NCI-H2107 treated with DMSO at 0.1 percent for 48 hours (cell line): ENCODE data around the gene ABCC5.
"Not testable (repeated sequence)": the region's sequence is repeated elsewhere in the genome, so short reads cannot be mapped to it uniquely, and the experiment has no call there.

Experiments
- DNase-seq: peaks from one replicate; lab custom pipeline; 2025; ENCODE audit not compliant: unreplicated experiment; lab: John Stamatoyannopoulos, UW

Gene ABCC5

DNA sequence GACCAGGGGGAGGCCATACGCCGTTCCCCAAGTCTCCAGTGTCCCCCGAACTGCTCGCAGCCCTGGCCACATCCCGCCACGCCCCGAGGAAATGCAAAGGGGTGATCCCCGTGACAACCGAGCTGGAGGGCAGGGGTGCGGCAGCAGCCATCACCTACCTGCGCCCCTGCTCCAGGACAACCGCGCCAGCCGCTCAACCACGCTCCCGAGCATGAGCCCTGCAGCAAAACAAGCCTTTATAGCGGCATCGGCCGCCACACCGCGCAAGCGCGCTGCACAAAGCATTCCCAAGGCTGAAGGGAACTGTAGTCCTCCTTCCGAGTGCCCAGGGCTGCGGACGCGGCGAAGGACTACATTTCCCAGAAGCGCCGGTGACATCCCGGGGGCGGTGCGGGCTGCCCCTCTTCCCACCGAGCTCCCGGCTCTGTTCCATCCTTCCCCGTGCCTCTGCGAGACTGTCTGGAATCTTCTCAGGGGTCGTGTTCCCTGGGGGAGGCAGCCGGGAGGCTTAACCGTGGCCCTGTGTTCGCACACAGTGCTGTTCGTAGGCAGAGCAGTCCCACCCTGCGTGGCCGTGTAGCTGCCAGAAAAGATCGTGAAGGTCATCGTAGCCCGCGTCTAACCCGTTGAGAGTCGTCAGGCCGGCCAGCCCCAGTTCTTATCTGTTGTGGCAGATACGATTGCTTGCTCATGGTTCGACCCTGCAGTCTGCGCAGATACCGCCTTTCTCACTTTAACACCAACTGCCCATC, at the start of gene ABCC5:
Gene ABCC5, minus strand, starts transcription at position 213 of the 752 bp plus-strand sequence. CDS start 3,492 bp downstream, outside the sequence.
- peak; percentile 99 for DNase-seq

DNA sequence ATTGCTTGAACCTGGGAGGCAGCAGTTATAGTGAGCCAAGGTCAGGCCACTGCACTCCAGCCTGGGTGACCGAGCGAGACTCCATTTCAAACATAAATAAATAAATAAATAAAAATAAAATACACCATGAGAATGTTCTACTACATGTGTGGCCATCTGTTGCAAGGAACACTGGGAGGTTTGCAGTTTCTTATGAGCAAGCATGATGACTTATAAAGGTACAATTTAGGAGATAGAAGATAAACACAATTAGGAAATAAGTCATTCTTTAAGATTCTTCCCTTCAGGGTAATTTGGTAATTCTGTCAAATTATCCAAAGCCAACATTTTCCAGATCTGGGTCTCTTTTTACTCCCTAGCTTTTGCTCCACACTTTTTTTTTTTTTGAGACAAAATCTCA, 48.5 kb upstream of the ABCC5 start:
- DNase-seq: no peak

DNA sequence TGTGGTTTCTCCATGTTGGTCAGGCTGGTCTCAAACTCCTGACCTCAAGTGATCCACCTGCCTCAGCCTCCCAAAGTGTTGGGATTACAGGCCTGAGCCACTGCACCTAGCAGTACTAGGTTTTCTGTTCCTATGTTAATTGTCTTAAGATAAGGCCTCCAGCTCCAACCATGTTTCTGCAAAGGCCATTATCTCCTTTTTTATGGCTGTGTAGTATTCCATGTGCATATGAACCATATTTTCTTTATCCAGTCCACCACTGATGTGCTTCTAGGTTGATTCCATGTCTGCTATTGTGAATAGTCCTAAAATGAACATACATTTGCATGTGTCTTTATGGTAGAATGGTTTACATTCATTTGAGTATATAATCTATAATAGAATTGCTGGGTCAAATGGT, 45.0 kb upstream of the ABCC5 start:
- no peak for DNase-seq

DNA sequence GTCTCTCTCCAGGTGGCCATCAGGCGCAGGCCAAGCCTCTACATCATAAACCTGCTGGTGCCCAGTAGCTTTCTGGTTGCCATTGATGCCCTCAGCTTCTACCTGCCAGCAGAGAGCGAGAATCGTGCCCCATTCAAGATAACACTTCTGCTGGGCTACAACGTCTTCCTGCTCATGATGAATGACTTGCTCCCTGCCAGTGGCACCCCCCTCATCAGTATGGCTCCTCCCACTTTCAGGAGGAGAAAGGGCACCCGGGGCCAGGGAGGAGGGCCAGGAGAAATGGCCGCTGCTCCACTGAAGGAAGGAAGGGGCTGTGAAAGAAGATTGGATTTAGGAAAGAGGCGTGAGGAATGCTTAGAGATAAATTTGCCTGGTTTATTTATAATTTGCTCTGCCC, 41.7 kb upstream of the ABCC5 start:
- no peak for DNase-seq

DNA sequence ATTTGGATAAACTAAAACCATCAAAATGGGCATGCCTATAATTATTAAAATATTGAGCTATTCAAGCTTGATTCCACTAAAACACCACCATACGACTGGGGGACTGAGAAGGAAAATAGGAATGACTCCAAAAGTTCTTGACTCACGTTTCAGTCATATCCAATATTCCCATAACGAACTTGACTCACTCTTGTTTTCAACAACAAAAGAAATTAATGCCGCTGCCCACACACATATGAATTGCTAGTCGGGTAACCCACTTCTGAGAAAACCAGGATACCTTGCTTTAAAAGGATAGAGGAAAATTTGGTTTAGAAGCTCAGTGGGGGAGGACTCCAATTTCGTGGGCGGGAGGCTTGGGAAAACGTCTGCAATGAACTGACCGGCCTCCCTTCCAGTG, 40.3 kb upstream of the ABCC5 start:
- no peak for DNase-seq

DNA sequence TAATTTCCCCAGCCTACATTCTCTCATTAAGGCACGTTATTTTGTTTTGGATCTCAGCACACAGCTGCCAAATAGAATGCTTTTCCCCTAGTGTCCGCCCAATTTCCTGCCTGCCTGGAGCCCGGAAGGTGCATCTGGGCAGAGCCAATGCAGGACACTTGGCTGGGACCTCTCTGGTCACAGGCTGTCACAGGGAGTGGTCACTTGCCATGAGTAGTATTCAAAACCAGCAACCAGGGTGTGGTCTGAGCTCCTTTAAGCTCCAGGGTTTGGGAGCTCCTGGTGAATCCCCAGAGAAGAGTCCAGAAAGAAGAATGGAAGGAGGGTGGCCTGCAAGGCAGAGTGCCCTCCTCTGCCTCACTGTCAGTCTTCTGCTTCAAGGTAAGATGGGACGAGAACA, 35.1 kb upstream of the ABCC5 start, which contains the start of gene HTR3C:
Gene HTR3C, plus strand, starts transcription at position 281 of the 400 bp plus-strand sequence. Its CDS starts 34 bp downstream, at position 315.
- no peak for DNase-seq

DNA sequence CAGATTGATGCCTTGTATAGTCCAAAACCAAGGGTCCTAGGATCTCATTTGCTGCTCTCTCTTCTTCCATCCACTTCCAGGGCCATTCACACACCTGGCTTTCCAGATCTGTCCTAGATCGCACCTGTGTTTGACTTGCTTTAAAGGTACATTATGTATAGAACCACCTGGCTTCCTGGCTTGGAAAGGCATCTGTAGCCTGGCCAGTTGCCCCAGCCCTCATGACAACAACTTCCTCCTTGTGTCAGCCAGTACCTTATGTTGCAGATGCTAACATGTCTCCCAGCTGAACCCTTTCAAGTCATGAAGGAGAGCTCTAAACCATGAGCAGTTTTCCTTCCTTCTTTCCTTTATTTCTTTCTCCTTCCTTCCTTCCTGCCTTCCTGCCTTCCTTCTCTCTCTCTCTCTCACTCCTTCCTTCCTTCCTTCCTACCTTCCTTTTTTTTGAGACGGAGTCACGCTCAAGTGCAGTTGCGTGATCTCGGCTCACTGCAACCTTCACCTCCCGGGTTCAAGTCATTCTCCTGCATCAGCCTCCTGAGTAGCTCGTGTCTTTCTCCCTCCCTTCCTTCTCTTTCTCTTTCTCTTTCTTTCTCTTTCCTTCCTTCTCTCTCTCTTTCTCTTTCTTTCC, 32.6 kb upstream of the ABCC5 start:
- DNase-seq: peak; percentile 85

DNA sequence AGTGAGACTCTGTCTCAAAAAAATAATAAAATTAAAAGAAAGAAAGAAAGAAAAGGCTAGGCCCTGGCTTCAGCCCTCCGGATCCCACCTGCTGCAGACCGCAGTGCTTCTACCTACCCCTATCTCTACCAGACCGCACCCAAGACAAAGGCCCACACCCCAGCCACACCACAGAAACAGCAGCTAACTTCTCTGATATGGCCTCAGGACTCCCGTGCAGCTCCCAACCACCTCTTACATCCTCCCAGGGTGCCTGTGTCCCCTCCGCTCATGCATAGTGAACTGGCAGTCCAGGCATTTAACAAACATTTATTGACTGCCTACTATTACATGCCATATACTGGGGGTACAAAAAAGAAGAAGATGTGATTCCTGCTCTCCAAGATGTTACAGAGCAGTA, 28.3 kb upstream of the ABCC5 start:
- no peak for DNase-seq

DNA sequence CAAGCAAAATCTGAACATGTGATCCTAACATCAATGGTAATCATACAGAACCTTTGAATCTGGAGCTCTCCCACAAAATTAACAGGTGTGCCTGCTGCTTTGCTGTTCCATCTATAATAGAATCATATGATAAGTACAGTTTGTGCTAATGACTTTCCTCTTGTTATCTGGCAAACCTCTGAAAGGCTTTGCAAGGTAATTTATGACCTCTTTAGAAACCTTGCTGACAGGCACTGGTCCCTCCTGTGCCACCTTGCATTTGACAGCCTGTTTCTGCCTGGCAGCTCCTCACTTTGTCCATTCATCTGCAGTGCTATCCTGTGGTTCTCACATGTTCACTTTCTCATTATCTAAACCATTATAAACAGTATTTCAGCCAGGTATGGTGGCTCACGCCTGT, 24.9 kb upstream of the ABCC5 start:
- DNase-seq: peak; percentile 95

DNA sequence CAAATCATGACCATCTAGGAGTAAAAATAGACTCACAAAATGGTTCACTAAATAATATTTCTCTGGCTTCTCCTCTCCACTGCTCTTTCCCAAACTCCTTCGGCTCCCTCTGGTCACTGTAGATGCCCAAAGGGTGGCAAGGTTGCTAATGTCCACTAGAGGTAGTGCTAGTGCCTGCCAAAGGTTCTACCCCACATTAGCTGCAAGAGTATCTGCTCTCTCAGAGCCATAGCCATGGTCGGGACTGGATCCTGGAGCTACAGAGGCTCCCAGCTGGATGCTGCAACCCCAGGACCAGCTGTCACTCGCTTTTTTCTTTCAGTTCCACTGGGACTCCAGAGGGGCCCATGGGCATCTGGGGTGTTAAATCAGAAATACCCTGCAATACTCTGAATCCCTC, 22.3 kb upstream of the ABCC5 start:
- DNase-seq: peak; percentile 40

DNA sequence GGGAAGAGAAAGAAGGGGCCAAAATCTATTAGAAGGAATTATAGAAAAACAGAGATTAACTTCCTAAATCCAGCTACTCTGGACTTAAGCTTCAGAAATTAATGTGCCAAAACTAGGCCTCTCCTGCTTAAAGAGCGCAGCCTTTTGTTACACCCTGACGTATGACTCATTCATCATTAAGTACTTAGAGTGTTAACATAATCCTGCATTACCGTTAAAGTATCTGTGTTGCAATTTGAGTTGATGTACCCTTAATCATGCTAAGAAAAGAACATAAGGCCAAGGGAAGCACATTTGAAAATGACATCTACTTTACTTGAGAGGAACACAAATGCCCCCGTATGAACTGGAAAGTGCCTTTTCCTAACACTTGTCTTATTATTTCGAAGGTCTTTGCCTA, 21.7 kb upstream of the ABCC5 start:
- peak; percentile 93 for DNase-seq

DNA sequence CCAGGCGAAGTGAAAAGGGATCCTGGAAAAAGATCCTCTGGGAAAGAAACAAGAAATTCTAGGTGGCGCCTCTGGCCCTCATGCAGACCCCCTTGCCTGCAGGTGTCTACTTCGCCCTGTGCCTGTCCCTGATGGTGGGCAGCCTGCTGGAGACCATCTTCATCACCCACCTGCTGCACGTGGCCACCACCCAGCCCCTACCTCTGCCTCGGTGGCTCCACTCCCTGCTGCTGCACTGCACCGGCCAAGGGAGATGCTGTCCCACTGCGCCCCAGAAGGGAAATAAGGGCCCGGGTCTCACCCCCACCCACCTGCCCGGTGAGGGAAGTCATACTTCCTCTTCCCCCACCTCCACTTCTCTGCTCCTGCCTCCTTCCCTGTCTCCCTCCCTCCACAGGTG, 20.6 kb upstream of the ABCC5 start:
- not testable (repeated sequence) for DNase-seq

DNA sequence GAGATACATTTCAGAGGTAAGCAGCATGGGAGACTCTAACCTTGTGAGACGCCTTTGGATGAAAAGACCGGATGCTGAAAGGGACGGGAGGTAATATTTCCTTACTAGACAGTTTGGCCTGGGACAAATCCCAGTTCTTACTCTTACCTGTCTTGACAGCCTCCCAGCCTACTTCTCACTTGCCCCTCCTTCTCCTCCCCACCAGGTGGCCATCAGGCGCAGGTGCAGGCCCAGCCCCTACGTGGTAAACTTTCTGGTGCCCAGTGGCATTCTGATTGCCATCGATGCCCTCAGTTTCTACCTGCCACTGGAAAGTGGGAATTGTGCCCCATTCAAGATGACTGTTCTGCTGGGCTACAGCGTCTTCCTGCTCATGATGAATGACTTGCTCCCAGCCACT, 20.1 kb upstream of the ABCC5 start:
- DNase-seq: no peak

DNA sequence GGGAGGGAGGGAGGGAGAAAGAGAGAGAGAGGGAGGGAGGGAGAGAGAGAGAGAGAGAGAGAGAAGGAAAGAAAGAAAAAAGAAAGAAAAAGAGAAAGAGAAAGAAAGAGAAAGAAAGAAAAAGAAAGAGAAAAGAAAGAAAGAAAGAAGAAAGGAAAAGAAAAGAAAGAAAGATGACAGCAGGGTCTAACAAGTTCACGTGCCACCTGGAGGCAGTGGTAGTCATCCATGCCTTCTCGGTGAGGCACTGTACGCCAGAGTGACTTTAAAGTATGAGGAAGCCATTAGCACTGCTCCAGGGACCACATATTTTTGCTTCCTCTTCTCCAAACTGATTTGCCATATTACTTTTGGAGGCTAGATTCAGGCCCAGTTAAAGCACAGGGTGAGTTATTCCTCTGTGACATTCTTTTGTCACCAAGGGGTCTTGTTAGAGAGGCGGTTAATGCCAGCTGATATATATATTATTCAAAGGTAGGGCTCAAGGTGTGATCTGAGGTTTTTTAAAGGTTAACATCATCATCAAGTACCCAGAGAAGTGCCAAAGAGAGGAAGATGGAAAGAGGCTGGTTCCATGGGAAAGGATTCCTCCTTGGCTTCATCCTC, 13.6 kb upstream of the ABCC5 start, which contains the start of gene HTR3D:
Gene HTR3D, plus strand, starts transcription at position 556 of the 606 bp plus-strand sequence. Its CDS starts 0 bp downstream, at position 556.
- DNase-seq: no peak

DNA sequence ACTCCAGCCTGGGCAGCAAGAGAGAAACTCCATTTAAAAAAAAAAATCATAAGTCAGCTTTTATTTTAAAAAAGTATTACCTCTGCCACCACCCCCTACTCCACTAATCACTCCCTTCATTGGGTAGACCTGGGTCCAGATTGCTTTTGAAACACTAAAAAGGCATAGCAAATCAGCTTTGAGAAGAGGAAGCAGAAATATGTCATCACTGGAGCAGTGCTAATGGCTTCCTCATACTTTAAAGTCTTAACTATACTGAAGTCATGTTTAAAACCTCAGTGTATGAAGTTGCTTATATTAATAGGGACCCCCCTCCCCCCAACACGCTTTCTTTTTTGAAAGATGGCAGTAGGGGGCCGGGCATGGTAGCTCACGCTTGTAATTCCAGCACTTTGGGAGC, 12.9 kb upstream of the ABCC5 start:
- no peak for DNase-seq

DNA sequence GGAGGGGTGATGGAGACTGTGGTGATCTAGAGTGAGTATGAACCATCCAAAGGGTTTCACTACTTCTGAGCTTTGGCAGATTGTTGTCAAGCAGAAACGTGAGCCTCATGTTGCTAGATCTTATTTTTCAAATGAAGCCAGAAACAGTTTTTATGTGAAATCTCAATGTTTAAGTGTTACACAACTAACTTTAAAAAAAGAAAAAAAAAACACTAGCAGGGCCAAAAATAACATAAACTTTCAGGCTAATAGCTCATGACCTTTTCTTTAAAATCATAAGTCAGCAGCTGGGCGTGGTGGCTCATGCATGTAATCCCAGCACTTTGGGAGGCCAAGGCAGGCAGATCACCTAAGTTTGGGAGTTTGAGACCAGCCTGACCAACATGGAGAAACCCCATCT, 11.8 kb upstream of the ABCC5 start:
- DNase-seq: no peak

DNA sequence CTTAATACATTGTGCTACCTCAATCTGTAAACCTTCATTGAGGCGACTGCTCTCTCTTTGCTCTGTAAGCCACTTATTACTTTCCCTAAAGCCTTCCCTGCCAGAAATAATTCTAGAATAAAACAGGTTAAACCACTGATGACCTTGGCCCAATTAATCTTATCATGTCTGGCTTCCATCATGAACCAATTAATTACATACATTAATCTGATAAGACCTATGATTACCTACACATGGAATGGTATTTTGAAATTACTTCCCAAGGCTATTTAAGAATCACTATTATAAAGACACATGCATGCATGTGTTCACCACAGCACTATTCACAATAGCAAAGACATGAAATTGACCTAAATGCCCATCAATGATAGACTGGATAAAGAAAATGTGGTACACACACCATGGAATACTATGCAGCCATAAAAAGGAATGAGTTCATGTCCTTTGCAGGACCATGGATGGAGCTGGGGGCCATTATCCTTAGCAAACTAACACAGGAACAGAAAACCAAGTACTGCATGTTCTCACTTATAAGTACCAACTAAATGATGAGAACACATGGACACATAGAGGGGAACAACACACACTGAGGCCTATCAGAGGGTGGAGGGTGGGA, 10.7 kb upstream of the ABCC5 start:
- DNase-seq: not testable (repeated sequence)

DNA sequence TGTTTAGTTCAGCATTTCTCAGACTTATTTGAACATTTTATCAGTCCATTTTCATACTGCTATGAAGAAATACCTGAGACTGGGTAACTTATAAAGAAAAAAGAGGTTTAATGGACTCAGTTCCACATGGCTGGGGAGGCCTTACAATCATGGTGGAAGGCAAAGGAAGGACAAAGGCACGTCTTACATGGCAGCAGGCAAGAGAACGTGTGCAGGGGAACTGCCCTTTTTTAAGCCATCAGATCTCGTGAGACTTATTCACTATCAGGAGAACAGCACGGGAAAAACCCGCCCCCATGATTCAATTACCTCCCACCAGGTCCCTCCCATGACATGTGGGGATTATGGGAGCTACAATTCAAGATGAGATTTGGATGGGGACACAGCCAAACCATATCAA, 7.6 kb upstream of the ABCC5 start:
- DNase-seq: not testable (repeated sequence)

DNA sequence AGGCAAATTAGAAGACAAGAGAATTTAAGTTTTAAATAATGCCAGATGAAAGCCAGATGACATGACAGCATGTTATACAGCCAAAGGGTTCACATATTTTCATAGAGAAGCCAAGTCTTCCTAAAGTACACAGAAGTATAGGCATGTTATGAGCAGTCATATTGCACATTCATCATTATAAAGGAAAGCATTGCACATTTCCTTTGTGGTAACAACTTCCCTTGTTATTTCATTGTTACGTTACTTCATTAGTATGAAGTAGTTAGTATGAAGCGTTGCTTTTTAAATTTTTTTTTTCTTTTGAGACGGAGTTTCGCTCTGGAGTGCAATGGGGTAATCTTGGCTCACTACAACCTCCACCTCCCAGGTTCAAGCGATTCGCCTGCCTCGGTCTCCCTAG, 4.6 kb upstream of the ABCC5 start:
- no peak for DNase-seq

DNA sequence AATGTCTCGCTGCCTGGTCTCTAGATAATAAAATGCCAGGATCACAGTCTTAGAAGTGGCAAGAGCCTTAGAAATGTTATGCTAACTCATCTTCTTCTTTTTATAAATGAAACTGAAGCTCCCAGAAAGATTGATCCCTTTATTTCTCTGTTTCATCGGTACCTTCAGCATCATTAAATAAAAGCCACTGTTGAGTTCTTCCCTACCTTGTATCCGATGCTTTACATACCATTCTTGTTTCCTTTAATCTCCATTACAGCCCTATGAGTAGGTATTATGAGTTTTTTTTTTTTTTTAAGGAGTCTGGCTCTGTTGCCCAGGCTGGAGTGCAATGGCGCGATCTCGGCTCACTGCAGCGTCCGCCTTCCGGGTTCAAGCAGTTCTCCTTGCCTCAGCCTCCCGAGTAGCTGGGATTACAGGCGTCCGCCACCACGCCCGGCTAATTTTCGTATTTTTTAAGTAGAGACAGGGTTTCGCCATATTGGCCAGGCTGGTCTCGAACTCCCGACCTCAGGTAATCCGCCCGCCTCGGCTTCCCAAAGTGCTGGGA, 815 bp upstream of the ABCC5 start:
- peak; percentile 61 for DNase-seq
